H9 (cell line): Measurements from ENCODE around the gene ENDOU. TPM values are rescaled to one million over a fixed set of nuclear protein-coding genes. Genes with fewer than 3 reads are reported as not detected.
A peak's percentile ranks its signal among the peaks of the same experiment; 100 is the strongest.

ENCODE experiments used
- DNase-seq: peaks from one replicate; pipeline ENCODE4 v3.0.0-alpha.2; 2017
- H2AFZ ChIP-seq: one replicate; pipeline ENCODE4 v1.6.1; 2013; ENCODE audit warnings: mild to moderate bottlenecking, low read length, control low read depth, moderate library complexity
- H2AK5ac ChIP-seq: 2 replicates; pipeline ENCODE4 v1.6.1; 2013; ENCODE audit warnings: low read length, control low read depth, mixed read lengths; ENCODE audit not compliant: insufficient read length
- H2BK120ac ChIP-seq: one replicate; pipeline ENCODE4 v1.6.1; 2013; ENCODE audit warnings: low read depth, mild to moderate bottlenecking, low read length, control low read depth, inconsistent platforms; ENCODE audit not compliant: poor library complexity, severe bottlenecking
- H2BK12ac ChIP-seq: 2 replicates; pipeline ENCODE4 v1.6.1; 2013; ENCODE audit warnings: low read length, control low read depth, mixed read lengths, low read depth; ENCODE audit not compliant: insufficient read length
- H2BK15ac ChIP-seq: 2 replicates; pipeline ENCODE4 v1.6.1; 2013; ENCODE audit warnings: low read depth, low read length, control low read depth
- H2BK20ac ChIP-seq: one replicate; pipeline ENCODE4 v1.6.1; 2013; ENCODE audit warnings: low read depth, mild to moderate bottlenecking, low read length, control low read depth, inconsistent platforms; ENCODE audit not compliant: poor library complexity, severe bottlenecking
- H2BK5ac ChIP-seq: 2 replicates; pipeline ENCODE4 v1.6.1; 2013; ENCODE audit warnings: low read length, control low read depth, mixed read lengths; ENCODE audit not compliant: insufficient read length
- H3K14ac ChIP-seq: 2 replicates; pipeline ENCODE4 v1.6.1; 2013; ENCODE audit warnings: low read length, control low read depth; ENCODE audit not compliant: insufficient read depth
- H3K18ac ChIP-seq: 2 replicates; pipeline ENCODE4 v1.6.1; 2013; ENCODE audit warnings: low read depth, mild to moderate bottlenecking, mixed read lengths, low read length, control low read depth; ENCODE audit not compliant: insufficient read length
- H3K23ac ChIP-seq: 2 replicates; pipeline ENCODE4 v1.6.1; 2013; ENCODE audit warnings: low read length, control low read depth, mixed read lengths, low read depth; ENCODE audit not compliant: insufficient read length
- H3K23me2 ChIP-seq: 2 replicates; pipeline ENCODE4 v1.6.1; 2013; ENCODE audit warnings: low read depth, mild to moderate bottlenecking, mixed read lengths, low read length, control low read depth; ENCODE audit not compliant: insufficient read length, poor library complexity, severe bottlenecking
- H3K27ac ChIP-seq: 2 replicates; pipeline ENCODE4 v1.5.1; 2013; ENCODE audit warnings: low read length, control low read depth, mixed read lengths, low read depth; ENCODE audit not compliant: insufficient read length
- H3K27me3 ChIP-seq: 2 replicates; pipeline ENCODE4 v1.6.1; 2013; ENCODE audit warnings: low read length, control low read depth, inconsistent platforms; ENCODE audit not compliant: insufficient read depth
- H3K4ac ChIP-seq: 2 replicates; pipeline ENCODE4 v1.6.1; 2013; ENCODE audit warnings: low read depth, mild to moderate bottlenecking, control low read depth, inconsistent platforms, low read length, moderate library complexity
- H3K4me1 ChIP-seq: 2 replicates; pipeline ENCODE4 v1.6.1; 2013; ENCODE audit warnings: low read length, control low read depth, inconsistent platforms; ENCODE audit not compliant: insufficient read depth
- H3K4me2 ChIP-seq: 2 replicates; pipeline ENCODE4 v1.6.1; 2013; ENCODE audit warnings: low read length, control low read depth, mixed read lengths; ENCODE audit not compliant: insufficient read length, insufficient read depth
- H3K56ac ChIP-seq: 2 replicates; pipeline ENCODE4 v1.6.1; 2013; ENCODE audit warnings: low read depth, mild to moderate bottlenecking, mixed read lengths, low read length, control low read depth; ENCODE audit not compliant: insufficient read length
- H3K79me1 ChIP-seq: 2 replicates; pipeline ENCODE4 v1.6.1; 2013; ENCODE audit warnings: low read depth, mild to moderate bottlenecking, moderate library complexity, low read length, control low read depth, inconsistent platforms; ENCODE audit not compliant: insufficient read depth, poor library complexity, severe bottlenecking
- H3K79me2 ChIP-seq: 2 replicates; pipeline ENCODE4 v1.6.1; 2013; ENCODE audit warnings: low read length, control low read depth, inconsistent platforms; ENCODE audit not compliant: insufficient read depth
- H3K9ac ChIP-seq: 2 replicates; pipeline ENCODE4 v1.6.1; 2013; ENCODE audit warnings: low read length, control low read depth, mixed read lengths; ENCODE audit not compliant: insufficient read length; ENCODE audit errors: extremely low read depth
- H3K9me3 ChIP-seq: one replicate; pipeline ENCODE4 v1.6.1; 2013; ENCODE audit warnings: low read depth, low read length, inconsistent platforms; ENCODE audit not compliant: control insufficient read depth
- H3T11ph ChIP-seq: one replicate; pipeline ENCODE4 v1.6.1; 2013; ENCODE audit warnings: mild to moderate bottlenecking, low read length, control low read depth, inconsistent platforms
- H4K20me1 ChIP-seq: one replicate; pipeline ENCODE4 v1.6.1; 2013; ENCODE audit not compliant: control insufficient read depth, insufficient read length, insufficient read depth
- H4K5ac ChIP-seq: 2 replicates; pipeline ENCODE4 v1.6.1; 2013; ENCODE audit warnings: low read depth, mild to moderate bottlenecking, mixed read lengths, low read length, control low read depth; ENCODE audit not compliant: insufficient read length
- H4K8ac ChIP-seq: replicated peaks from 2 replicates; pipeline ENCODE4 v1.6.1; 2013; ENCODE audit warnings: low read length, control low read depth, mixed read lengths, low read depth; ENCODE audit not compliant: insufficient read length
- H4K91ac ChIP-seq: 2 replicates; pipeline ENCODE4 v1.6.1; 2013; ENCODE audit warnings: low read depth, mild to moderate bottlenecking, moderate library complexity, mixed read lengths, low read length, control low read depth; ENCODE audit not compliant: insufficient read length
- H3K27ac Mint-ChIP-seq, 3 experiments: 2 replicates in 2 of 3; 3 replicates in 1 of 3; pipeline ENCODE4 v1.8.0; 2020 to 2021; ENCODE audit warnings: mixed read lengths in 3 of 3, mild to moderate bottlenecking in 1 of 3, moderate library complexity in 1 of 3
- H3K27me3 Mint-ChIP-seq: 2 replicates; pipeline ENCODE4 v1.8.0; 2021; ENCODE audit warnings: low read depth, mild to moderate bottlenecking, moderate library complexity, mixed read lengths
- H3K36me3 Mint-ChIP-seq, 3 experiments: 2 replicates in 2 of 3; 3 replicates in 1 of 3; pipeline ENCODE4 v1.8.0; 2020 to 2021; ENCODE audit warnings: low read depth in 3 of 3, mixed read lengths in 3 of 3; ENCODE audit not compliant: insufficient read depth in 1 of 3
- H3K4me1 Mint-ChIP-seq, 2 experiments: 2 replicates each; pipeline ENCODE4 v1.8.0; 2020; ENCODE audit warnings: mixed read lengths in 2 of 2
- H3K4me3 Mint-ChIP-seq, 2 experiments: 2 replicates in 1 of 2; 3 replicates in 1 of 2; pipeline ENCODE4 v1.8.0; 2020 to 2021; ENCODE audit warnings: mild to moderate bottlenecking in 2 of 2, mixed read lengths in 2 of 2, moderate library complexity in 1 of 2
- H3K9me3 Mint-ChIP-seq, 2 experiments: 2 replicates in 1 of 2; 3 replicates in 1 of 2; pipeline ENCODE4 v1.8.0; 2020; ENCODE audit warnings: mild to moderate bottlenecking in 2 of 2, mixed read lengths in 2 of 2, moderate library complexity in 1 of 2
- CTCF ChIP-seq: fragments of 200-600 bp; sonication (generic); conservative IDR thresholded peaks from 3 replicates; pipeline ENCODE4 v1.8.0; 2021; ENCODE audit warnings: antibody characterized with exemption, mild to moderate bottlenecking
- WGBS: extraction: QIAGEN DNeasy Blood & Tissue Kit; methylation state at CpG from one replicate; pipeline ENCODE4 v1.1.7; 2013; ENCODE audit warnings: missing lambda C conversion rate, low lambda C conversion rate, mixed read lengths; ENCODE audit not compliant: insufficient read length; ENCODE audit errors: extremely low coverage; 5-methylcytosine and 5-hydroxymethylcytosine counted together
- total RNA-seq: library from RNA; stranded (reverse); gene quantifications from 2 replicates; pipeline ENCODE4 v1.2.1, GENCODE V29; 2021

ENDOU gene
- total RNA-seq, 1 experiment from 2014 or later = not detected

DNA sequence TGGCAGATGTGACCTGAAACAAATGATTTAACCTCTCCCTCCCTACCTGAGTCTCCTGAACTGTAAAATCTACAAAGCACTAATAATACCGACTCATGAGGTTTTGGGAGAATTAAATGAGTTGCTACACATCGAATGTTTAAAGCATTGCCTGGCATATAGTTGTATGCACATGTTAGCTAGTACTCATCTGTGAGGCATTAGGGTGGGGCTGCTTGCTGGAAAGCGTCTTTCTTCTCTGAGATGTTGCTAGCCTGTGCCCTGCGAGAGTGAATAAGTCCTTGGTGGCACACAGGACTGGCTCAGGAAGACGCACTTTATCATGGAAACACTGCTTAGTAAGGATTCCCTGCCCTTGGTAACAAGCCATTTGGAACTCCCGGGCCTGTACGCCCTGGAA lies 27.3 kb upstream of the ENDOU start:
- no peaks in the 10 kb centered on the region for H3K23me2 ChIP-seq
- DNase-seq = no peak
- H3K4me3 Mint-ChIP-seq = no peak overlapping the region
- no peak overlapping the region for H3K56ac ChIP-seq
- no peak overlapping the region for H2BK15ac ChIP-seq
- no peak overlapping the region for H2AK5ac ChIP-seq
- H3K27ac ChIP-seq = no peak overlapping the region
- peak overlapping the region in 2 of 3 experiments; percentile 28 to 67; a peak in 2 of 7 replicates for H3K27ac Mint-ChIP-seq
- no peak overlapping the region for H4K8ac ChIP-seq
- H3K9ac ChIP-seq = no peak overlapping the region
- TF ChIP-seq CTCF = no peak
- H2BK20ac ChIP-seq = no peak overlapping the region
- H3K9me3 Mint-ChIP-seq = no peaks in the 10 kb centered on the region
- H3K4ac ChIP-seq = no peak overlapping the region
- no peak overlapping the region for H3K14ac ChIP-seq
- H2BK5ac ChIP-seq = no peak overlapping the region
- H3K18ac ChIP-seq = no peak overlapping the region
- WGBS = no CpG with 5 or more reads among the region's 7 CpGs
- no peak overlapping the region for H2BK12ac ChIP-seq
- no peaks in the 10 kb centered on the region for H3K79me2 ChIP-seq
- H3K27me3 ChIP-seq = no peaks in the 10 kb centered on the region
- no peak overlapping the region for H3T11ph ChIP-seq
- peaks cover 20 to 23% of the 10 kb centered on the region in 2 experiments for H3K4me1 Mint-ChIP-seq
- no peaks in the 10 kb centered on the region; the same call in 1 of the 2 replicates for H3K27me3 Mint-ChIP-seq
- H3K4me2 ChIP-seq = no peak overlapping the region
- H4K91ac ChIP-seq = no peak overlapping the region
- no peak overlapping the region for H2AFZ ChIP-seq
- H3K4me1 ChIP-seq = peaks cover 16% of the 10 kb centered on the region
- no peaks in the 10 kb centered on the region for H3K9me3 ChIP-seq
- peaks cover 0 to 8% (median 6%) of the 10 kb centered on the region in 3 experiments; a peak in 5 of 7 replicates for H3K36me3 Mint-ChIP-seq
- no peaks in the 10 kb centered on the region for H4K20me1 ChIP-seq
- H2BK120ac ChIP-seq = no peak overlapping the region
- H4K5ac ChIP-seq = no peak overlapping the region
- no peaks in the 10 kb centered on the region for H3K79me1 ChIP-seq
- no peak overlapping the region for H3K23ac ChIP-seq
